GM10266 (cell line): ENCODE measurements around the gene ZSCAN1.

Experiments used
- DNase-seq: peaks from one replicate; pipeline ENCODE4 v3.0.0; 2012; ENCODE audit errors: extremely low spot score
- TF ChIP-seq, protein P1 (sequence below): IDR thresholded peaks from 2 replicates; pipeline ENCODE4 v1.5.1; 2012; ENCODE audit warnings: mild to moderate bottlenecking, low read depth; ENCODE audit not compliant: control insufficient read depth, insufficient read depth; ENCODE audit errors: missing control alignments

ZSCAN1 gene, protein sequence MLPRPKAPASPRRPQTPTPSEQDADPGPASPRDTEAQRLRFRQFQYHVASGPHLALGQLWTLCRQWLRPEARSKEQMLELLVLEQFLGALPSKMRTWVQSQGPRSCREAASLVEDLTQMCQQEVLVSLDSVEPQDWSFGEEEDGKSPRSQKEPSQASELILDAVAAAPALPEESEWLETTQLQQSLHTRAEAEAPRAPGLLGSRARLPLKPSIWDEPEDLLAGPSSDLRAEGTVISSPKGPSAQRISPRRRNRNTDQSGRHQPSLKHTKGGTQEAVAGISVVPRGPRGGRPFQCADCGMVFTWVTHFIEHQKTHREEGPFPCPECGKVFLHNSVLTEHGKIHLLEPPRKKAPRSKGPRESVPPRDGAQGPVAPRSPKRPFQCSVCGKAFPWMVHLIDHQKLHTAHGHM

DNA sequence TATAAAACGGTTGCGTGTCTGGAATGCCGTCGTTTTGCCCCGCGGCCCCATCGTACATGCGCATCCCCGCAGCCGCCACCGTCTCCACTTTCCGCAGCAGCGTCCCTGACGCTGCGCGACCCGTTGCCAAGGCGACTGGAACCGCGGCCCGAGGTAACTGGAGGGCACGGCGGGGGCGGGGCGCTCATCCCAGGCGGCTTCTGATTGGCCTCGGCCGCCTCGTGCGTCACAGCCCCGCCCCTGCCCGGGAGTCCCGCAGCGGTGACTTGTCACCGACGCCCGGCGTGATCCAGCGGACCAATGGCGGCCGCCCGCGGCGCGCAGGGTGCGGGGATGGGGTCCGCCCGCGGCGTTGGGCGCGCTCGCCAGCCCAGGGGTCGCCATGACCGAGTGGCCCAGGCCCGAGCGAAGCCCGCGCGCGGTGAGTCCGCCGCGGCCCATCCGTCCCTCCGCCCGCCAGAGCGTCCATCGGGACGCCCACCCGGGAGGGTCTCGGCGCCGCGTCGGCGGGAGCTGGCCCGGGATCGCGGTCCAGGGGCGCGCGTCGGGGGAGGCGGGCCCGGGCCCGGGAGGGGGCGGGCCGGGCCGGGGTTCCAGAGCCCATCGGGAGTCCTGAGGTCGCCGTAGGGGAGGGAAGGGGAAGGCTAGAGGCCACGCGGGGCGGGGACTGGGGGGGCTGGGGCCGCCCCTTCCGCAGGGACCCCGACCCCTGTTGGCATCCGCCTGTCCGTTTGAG is at the start of gene ZSCAN1:
Gene ZSCAN1 (plus strand): TSS at position 285 of the 736 bp plus-strand sequence. CDS start 3,812 bp downstream, outside the sequence.
- DNase-seq, result no peak

DNA sequence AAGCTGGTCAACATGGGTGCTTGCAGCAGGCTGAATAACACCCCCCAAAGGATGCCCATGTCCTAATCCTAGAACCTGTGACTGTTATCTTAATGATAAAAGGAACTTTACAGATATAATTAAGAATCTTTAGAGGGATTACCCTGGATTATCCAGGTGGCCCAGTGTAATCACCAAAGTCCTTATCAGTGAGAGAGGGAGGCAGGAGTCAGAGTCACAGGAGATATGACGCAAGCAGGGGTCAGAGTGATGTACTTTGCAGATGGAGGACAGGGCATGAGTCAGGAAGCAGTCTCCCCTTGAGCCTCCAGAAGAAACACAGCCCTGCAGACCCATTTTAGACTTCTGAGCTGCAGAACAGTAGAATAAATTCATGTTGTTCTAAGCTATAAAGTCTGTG is 41.0 kb upstream of the ZSCAN1 start:
- TF ChIP-seq, protein P1, sequence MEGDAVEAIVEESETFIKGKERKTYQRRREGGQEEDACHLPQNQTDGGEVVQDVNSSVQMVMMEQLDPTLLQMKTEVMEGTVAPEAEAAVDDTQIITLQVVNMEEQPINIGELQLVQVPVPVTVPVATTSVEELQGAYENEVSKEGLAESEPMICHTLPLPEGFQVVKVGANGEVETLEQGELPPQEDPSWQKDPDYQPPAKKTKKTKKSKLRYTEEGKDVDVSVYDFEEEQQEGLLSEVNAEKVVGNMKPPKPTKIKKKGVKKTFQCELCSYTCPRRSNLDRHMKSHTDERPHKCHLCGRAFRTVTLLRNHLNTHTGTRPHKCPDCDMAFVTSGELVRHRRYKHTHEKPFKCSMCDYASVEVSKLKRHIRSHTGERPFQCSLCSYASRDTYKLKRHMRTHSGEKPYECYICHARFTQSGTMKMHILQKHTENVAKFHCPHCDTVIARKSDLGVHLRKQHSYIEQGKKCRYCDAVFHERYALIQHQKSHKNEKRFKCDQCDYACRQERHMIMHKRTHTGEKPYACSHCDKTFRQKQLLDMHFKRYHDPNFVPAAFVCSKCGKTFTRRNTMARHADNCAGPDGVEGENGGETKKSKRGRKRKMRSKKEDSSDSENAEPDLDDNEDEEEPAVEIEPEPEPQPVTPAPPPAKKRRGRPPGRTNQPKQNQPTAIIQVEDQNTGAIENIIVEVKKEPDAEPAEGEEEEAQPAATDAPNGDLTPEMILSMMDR, result no peak
- no peak for DNase-seq

More for the DNA sequence above, at the start of gene ZSCAN1:
- TF ChIP-seq, protein P1, result no peak

DNA sequence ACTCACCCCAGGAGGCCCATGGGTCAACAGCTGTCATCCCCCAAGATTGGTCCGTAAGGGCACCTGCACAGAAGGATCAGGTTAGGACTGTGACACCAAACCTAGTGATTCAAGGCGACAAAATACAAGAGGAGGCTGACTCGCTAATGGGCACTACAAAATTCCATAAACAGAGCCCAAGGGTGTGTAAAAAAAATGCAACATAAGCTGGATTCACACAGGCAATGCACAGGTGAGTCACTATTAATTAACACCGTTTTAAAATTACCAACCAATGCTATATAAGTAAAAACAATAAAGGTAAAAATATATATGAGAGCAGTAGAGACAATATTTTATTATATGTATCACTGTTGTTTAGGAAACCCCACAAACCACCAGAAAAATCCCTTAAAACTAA is 33.1 kb upstream of the ZSCAN1 start:
- TF ChIP-seq, protein P1, result no peak
- DNase-seq, result no peak

DNA sequence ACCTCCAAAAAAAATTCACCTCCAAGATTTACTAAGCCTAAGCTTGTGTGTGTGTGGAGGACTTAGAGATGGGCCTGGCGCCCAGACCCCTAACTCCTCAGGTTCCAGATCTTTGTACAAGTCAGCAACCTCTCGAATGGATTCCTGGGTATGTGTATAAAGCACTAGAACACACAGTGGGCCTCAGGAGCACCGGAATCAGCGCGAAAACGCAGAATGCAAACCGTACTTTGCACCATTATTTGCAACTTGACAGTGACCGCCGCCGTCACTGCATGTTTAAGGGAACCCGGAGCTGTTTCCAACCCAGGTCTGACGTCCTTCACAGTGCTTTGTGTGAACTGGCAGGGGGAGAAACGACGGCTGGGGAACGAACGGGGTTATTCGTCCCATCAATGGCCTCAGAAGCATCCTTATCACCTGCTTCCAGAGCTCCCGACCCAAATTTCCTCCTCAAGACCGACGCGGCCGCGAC is 31.9 kb upstream of the ZSCAN1 start:
- peak; percentile 36 for DNase-seq
- TF ChIP-seq, protein P1, result no peak

DNA sequence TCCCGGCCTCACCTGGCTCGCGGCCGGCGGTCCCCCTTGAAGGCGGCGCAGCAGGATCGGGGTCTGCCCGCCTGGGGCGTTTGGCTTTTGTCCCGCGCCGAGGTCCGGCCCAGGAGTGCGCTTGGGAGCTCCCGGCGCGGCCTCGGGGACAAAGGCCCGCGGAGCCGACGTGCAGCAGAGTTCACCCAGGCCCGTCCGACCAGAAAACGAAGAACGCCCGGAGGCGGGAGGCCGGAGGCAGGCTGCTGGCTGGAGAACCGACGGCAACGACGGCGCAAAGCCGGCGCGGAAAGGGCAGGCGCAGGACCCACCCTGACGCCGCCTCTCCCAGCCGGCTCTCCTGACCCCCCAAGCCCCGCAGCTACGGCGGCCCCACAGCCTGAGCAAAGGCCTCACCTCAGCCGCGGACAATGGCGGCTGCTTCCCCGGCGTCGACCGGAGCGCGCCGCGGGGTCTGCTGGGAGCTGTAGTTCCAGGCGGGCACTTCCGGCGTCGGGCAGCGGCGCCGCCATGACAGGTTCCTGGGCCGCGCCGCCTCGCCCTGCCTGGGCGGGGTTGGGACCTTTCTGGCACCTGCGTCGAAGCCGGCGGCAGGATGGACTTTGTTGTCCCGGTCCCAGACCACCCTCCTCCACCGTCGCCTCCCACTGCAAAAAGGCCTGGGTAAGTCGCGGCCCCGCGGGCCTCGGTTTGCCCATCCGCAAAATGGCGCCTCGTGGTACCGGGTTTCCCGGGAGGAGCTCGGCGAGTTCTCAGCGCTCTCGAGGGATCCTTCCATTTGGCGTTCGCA is 31.2 kb upstream of the ZSCAN1 start, which contains the start of gene ZNF606:
Gene ZNF606 (minus strand): TSS at position 437 of the 790 bp plus-strand sequence. CDS start 1,501 bp downstream, outside the sequence.
- peak; percentile 94 for DNase-seq
- TF ChIP-seq, protein P1, result no peak

DNA sequence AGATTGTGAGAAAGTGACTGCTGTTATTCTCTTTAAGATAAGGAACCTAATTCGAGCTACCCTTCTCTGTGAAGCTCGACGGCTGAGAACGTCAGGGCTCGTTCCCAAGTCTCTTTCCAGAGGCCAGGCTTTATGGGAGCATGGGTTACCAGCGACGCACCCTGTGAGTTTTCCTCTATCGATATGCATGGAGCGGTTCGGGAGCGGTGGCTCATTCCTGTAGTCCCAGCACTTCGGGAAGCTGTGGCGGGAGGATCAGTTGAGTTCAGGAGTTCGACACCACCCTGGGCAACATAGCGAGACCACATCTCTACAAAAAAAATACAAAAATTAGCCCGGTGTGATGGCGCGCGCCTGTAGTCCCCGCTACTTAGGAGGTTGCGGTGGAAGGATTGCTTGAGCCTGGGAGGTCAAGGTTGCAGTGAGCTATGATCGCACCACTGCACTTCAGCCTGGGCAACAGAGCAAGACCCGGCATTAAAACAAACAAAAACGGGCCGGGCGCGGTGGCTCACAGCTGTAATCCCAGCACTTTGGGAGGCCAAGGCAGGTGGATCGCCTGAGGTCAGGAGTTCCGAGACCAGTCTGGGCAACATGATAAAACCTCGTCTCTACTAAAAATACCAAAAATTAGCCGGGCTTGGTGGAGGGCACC is 30.5 kb upstream of the ZSCAN1 start:
- DNase-seq, result no peak
- TF ChIP-seq, protein P1, result no peak
